LoVo (cell line): ENCODE results near the gene FBXW4.
"Not testable (repeated sequence)": the region's sequence is repeated elsewhere in the genome, so short reads cannot be mapped to it uniquely, and the experiment has no call there.

Source experiments
- DNase-seq: peaks from one replicate; pipeline ENCODE4 v3.0.0-alpha.2; 2016; ENCODE audit warnings: low spot score

Gene FBXW4

GRCh38 chr10:101653536-101653935, 41.4 kb downstream of the FBXW4 start:
- no peak for DNase-seq

DNA sequence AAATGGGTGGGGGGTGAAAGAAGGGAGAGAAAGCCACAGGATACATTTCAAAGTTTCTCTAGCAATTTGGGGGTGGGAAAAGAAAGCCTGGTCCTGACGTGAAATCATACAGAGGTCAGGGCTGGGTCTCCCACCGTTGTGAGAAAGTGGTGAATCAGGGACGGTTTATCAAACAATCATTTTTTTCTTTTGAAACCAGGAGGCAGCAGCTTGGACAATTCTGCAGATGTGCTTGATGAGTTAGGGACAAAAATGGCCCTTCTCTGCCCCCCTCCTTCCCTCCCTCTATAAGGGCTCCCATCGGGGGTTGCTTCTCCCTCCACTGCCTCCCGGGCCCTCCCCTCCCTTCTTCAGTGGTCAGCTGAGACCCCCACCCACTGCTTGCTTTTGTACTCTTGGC, 43.6 kb downstream of the FBXW4 start:
- DNase-seq = no peak

- no peak for DNase-seq
Measured at GRCh38 chr10:101650863-101651262, 44.1 kb downstream of the FBXW4 start.

GRCh38 chr10:101649525-101650085, 45.4 kb downstream of the FBXW4 start:
- DNase-seq = no peak

DNA sequence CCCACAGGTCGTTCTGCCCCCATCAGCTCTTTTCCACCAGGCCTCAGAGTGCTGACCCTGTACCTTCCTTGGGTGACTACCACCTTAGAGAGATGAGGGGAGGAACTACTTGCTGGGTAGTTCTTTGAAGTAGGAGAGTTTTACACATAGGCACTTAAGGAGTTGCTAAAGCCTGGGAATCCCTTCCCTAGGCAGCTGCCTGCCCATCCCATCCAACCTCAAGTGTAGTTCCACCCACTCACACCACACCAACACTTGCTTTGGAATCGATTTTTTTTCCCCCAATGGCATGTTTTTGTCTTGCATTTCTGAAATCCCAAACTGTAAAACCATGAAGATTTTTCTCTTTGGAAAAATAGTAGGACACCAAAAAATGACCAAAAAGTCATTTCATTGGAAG, 47.7 kb downstream of the FBXW4 start:
- DNase-seq = no peak

DNA sequence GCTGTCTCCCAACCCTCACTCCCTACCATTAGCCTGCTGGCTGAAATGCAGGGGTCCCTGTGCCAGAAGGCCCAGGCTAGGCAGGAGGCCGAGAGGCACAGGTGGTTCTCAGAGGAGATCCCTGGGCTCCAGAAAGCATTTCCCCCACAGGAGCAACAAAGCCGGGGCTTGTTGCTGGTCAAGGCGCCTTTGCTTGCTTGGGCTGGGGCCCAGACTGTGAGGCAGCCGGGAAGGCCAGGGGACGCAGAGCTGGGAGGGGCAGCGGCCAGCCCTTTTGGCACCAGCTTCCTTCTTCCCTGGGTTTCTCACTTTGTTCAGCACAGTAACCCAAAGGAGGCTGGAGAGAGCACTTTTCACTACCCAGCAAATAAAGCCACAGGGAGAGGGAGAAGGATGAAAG, 48.6 kb downstream of the FBXW4 start:
- DNase-seq = no peak

GRCh38 chr10:101645659-101646058, 49.3 kb downstream of the FBXW4 start:
- DNase-seq = no peak

GRCh38 chr10:101644002-101644401, 51.0 kb downstream of the FBXW4 start:
- DNase-seq = no peak

DNA sequence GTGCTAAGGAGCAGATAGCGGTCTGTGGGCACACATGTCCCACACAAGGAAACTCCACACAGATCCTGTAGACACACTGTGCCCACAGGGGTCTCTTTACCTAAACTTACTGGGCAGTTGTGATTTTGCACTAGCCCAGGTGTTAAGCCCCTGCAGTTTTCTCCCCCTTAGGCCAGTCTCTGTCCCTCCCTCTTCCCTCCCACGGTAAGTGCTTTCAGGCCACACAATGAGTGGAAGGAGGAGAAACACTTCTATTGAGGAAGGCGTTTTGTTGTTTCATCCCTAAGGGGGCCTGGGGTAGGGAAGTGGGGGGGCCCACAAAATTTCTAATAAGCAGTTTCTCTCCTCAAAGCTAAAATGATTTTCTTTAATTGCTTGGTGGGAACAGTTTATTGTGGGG, 51.4 kb downstream of the FBXW4 start:
- no peak for DNase-seq

DNA sequence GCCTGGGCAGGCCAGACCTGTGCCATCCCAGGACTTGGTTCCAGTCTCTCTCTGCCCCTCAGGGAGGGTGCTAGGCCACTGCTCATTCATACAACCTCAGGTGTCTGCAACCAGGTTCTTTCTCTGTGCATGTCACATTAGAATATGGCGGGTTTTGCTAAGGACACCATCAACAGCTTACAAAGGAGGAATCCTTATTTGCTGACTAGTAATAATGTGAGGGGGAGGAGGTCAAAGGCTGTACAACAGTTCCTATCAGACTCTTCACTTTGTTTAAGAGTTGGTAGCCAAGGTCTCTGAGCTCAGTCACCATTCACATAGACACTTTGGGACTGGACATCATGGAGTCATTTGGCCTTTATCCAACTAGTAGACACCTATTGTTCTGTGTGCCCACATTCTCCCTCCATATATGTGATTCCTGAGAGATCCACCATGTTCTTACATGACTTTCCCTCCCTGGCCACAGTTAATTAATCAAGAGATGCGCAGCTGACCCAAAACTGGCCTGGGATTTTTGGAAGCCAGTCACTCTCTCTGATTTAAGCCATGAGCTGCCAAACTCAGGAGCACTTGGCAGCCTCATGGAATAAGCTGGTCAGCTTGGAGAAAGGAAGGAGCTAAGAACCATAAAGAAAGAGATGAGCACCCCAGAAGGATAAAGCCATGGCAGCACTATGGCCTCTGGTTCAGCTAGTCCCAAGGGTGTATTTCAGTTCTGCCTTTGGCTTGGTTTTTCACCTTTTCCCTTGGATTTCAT, 55.6 kb downstream of the FBXW4 start:
- DNase-seq = no peak

GRCh38 chr10:101633510-101633909, 61.5 kb downstream of the FBXW4 start:
- DNase-seq = not testable (repeated sequence)

GRCh38 chr10:101631821-101632475, 63.0 kb downstream of the FBXW4 start:
- DNase-seq = no peak

DNA sequence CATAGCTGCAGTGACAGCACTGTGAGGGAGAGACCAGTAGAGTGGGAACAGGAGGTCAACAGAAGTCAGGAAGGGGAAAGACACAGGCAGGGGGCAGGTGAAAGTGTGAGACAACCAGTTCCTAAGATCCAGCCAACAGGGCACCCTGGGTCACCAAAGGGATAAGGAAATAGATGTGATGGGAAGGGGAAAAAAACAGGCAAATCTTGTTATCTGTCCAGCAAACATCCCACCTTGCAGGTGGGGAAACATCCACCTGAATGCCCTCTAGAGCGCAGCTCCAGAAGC, 64.4 kb downstream of the FBXW4 start:
- no peak for DNase-seq

- no peak for DNase-seq
Measured at GRCh38 chr10:101629837-101630632, 64.9 kb downstream of the FBXW4 start.

DNA sequence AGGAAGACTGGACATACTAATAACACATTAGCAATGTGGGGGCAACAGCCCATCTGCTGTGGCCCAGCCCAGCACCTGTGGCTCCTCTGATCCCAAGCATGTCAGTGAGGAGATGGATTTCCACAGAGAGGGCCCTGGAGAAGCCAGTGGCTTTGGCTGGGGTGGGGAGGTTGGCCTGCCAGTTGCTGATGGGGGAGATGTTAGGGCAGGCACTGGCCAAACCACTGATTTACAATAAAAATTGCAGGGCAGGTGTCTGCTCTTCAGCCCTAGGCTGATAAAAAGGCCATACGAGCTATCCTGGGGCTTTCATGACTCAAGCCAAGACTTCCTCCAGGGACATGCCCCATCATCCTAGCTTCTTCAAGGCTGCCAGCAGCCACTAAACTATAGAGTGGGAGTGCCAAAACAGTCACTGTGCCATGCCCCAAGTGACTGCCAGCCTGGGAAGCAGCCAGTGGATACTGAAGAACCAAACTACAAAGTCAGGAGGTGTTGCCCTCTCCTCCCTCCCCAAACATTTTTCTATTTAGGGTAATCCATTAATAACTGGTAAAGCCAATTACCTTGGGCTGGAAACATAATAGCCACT, 69.1 kb downstream of the FBXW4 start:
- no peak for DNase-seq

DNA sequence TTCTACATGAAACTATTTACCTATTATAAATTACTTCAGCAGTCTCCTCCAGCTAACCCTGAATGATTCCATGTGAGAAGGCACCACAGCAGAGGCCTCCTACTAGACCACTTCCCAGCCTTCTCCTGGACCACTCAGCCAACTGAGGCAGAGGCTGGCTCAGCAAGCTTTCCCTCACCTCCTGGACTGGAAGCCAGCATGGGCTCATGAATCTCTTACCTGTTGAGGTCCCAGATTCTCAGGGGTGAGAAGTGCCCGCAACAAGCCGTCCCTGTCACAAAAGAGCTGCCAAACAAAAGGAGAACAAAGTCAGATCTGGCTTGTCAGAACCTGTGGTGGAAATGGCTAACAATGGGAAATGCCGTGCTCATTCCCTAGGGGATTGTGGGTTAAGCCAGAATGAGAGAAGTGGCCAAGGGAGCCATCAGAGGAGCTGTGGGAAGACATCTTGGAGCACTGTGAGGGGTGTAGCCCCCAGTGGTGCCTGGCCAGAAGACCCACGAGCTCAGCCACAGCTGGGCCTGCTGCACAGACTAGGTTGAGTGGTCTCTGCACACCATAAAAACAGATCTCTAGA, 70.4 kb downstream of the FBXW4 start:
- DNase-seq = no peak

- no peak for DNase-seq
Measured at GRCh38 chr10:101623528-101623927, 71.4 kb downstream of the FBXW4 start.

GRCh38 chr10:101619983-101620382, 75.0 kb downstream of the FBXW4 start:
- no peak for DNase-seq

DNA sequence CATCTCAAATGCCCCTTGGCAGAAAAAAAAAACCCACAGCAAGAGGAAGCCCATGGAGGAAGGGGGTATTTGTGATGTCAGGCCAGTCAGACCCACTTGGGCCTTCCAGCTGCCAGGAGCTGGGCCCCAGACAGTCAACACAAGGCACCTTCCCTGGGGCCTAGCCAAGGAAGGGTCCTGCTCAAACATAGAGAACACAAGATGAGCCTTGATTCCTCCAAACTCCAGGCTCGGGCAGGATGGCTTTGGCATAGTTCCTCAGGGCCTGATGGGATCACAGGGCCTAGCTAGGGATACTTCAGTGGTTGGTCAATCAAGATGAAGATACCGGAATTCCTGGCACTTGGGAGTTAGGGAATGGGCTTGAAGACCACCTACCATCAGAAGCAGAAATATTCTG, 76.1 kb downstream of the FBXW4 start:
- no peak for DNase-seq

- DNase-seq = no peak
Measured at GRCh38 chr10:101617824-101618568, 77.0 kb downstream of the FBXW4 start.

- no peak for DNase-seq
Measured at GRCh38 chr10:101617102-101617823, 77.7 kb downstream of the FBXW4 start.
